HT1080 (cell line): ENCODE results near the gene IL18R1. TPM values are rescaled to one million over a fixed set of nuclear protein-coding genes. Genes with fewer than 3 reads are reported as not detected.
"Not testable (repeated sequence)": the region's sequence is repeated elsewhere in the genome, so short reads cannot be mapped to it uniquely, and the experiment has no call there.

Source experiments
- DNase-seq: peaks from one replicate; pipeline ENCODE4 v3.0.0-alpha.2; 2015; ENCODE audit warnings: low read depth
- polyA plus RNA-seq, 2 experiments: library from polyadenylated mRNA; depleted of rRNA; stranded (reverse); fragments of >200 nt; gene quantifications; 2 replicates each; pipeline ENCODE4 v1.2.3, GENCODE V29; 2015
- total RNA-seq: library from RNA; depleted of rRNA; stranded (reverse); fragments of >200 nt; shearing (Covaris generic); gene quantifications from 2 replicates; pipeline ENCODE4 v1.2.3, GENCODE V29; 2014; rRNA removed

Gene IL18R1
- 0.51 and 0.80 TPM in 2 replicates for total RNA-seq
- 0.75 and 1.0 TPM in 2 replicates for polyA plus RNA-seq (2015; cell fraction: cytosol; rRNA removed)
- polyA plus RNA-seq (2015; cell fraction: nucleus; rRNA removed), result 2.4 and 2.5 TPM in 2 replicates

GRCh38 chr2:102355526-102356380 is at the start of gene IL18R1:
IL18R1 (plus strand) TSS chr2:102355796; CDS start chr2:102362661, 6,865 bp downstream.
- DNase-seq, result peak; percentile 72

- DNase-seq, result no peak
Measured at GRCh38 chr2:102306125-102306524, 49.5 kb upstream of the IL18R1 start.

- no peak for DNase-seq
Measured at GRCh38 chr2:102310964-102311640, 44.5 kb upstream of the IL18R1 start, which contains the start of gene IL1RL1. IL1RL1 (plus strand) TSS chr2:102311563; CDS start chr2:102338265, 26,702 bp downstream.

GRCh38 chr2:102313025-102313424 is 42.6 kb upstream of the IL18R1 start:
- DNase-seq, result peak; percentile 71

GRCh38 chr2:102313471-102313870 is 42.1 kb upstream of the IL18R1 start:
- DNase-seq, result no peak

- no peak for DNase-seq
Measured at GRCh38 chr2:102313950-102314349, 41.6 kb upstream of the IL18R1 start.

GRCh38 chr2:102315921-102316320 is 39.7 kb upstream of the IL18R1 start:
- DNase-seq, result no peak

GRCh38 chr2:102317715-102318114 is 37.9 kb upstream of the IL18R1 start:
- DNase-seq, result no peak

- no peak for DNase-seq
Measured at GRCh38 chr2:102318437-102318836, 37.2 kb upstream of the IL18R1 start.

- no peak for DNase-seq
Measured at GRCh38 chr2:102321941-102322719, 33.5 kb upstream of the IL18R1 start.

- DNase-seq, result not testable (repeated sequence)
Measured at GRCh38 chr2:102324914-102325313, 30.7 kb upstream of the IL18R1 start.

GRCh38 chr2:102331311-102331980 is 24.1 kb upstream of the IL18R1 start:
- no peak for DNase-seq

GRCh38 chr2:102334486-102334885 is 21.1 kb upstream of the IL18R1 start:
- no peak for DNase-seq

- no peak for DNase-seq
Measured at GRCh38 chr2:102335871-102336366, 19.7 kb upstream of the IL18R1 start.

- no peak for DNase-seq
Measured at GRCh38 chr2:102336502-102336945, 19.1 kb upstream of the IL18R1 start.

- no peak for DNase-seq
Measured at GRCh38 chr2:102337012-102337411, 18.6 kb upstream of the IL18R1 start.

- DNase-seq, result no peak
Measured at GRCh38 chr2:102337481-102338386, 17.9 kb upstream of the IL18R1 start.

- DNase-seq, result no peak
Measured at GRCh38 chr2:102340778-102341177, 14.8 kb upstream of the IL18R1 start.

GRCh38 chr2:102342888-102343287 is 12.7 kb upstream of the IL18R1 start:
- no peak for DNase-seq
